DOHH2 (cell line): ENCODE results near the gene SCAMP4.

Experiments used
- EZH2phosphoT487 ChIP-seq: fragments of 200-600 bp; sonication (generic); IDR thresholded peaks from 2 replicates; pipeline ENCODE4 v1.6.1; 2017; ENCODE audit warnings: borderline replicate concordance, mild to moderate bottlenecking, antibody characterized with exemption, low read length, moderate library complexity, mixed read lengths
- TF ChIP-seq, protein P1 (sequence below): fragments of 200-600 bp; sonication (generic); IDR thresholded peaks from one replicate; pipeline ENCODE4 v1.5.1; 2014; ENCODE audit warnings: antibody characterized with exemption, mild to moderate bottlenecking, low read depth, low read length; ENCODE audit not compliant: poor library complexity, severe bottlenecking

DNA sequence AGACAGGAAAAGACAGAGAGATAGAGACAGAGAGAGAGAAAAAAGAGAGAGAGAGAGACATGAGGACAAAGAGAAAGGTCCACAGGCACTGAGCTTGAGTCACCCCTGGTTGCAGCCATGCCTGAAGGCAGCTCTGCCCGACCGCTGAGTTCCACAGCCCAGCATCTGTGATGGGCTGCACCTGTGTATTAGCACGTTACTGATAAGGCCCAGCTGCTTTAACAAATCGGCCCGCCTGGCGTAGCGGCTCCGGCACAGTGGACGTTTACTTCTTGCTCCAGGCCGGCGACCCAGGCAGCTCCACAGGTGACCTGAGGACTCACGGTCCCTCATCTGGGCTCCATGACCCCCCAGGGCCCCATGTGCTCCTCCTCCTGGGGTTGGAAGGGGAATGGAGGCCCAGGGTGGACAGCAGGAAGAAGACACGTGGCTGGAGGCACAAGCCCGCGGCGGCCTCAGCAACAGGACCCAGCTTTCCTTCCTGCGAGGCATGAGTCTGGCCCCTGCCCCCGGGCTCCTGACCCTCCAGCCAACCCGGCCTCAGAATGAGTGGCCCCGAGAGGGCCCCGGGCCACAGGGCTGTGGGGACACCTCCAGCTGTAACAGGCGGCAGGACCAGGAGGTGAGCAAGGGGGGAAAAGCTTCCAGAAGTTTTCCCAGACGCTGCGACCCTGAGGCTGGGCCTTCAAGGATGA is 31.9 kb downstream of the SCAMP4 start:
- TF ChIP-seq, protein P1, sequence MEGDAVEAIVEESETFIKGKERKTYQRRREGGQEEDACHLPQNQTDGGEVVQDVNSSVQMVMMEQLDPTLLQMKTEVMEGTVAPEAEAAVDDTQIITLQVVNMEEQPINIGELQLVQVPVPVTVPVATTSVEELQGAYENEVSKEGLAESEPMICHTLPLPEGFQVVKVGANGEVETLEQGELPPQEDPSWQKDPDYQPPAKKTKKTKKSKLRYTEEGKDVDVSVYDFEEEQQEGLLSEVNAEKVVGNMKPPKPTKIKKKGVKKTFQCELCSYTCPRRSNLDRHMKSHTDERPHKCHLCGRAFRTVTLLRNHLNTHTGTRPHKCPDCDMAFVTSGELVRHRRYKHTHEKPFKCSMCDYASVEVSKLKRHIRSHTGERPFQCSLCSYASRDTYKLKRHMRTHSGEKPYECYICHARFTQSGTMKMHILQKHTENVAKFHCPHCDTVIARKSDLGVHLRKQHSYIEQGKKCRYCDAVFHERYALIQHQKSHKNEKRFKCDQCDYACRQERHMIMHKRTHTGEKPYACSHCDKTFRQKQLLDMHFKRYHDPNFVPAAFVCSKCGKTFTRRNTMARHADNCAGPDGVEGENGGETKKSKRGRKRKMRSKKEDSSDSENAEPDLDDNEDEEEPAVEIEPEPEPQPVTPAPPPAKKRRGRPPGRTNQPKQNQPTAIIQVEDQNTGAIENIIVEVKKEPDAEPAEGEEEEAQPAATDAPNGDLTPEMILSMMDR = no peak
- TF ChIP-seq EZH2phosphoT487 = no peak
